ENCODE results near the gene LRCH4.

Gene LRCH4

GRCh38 chr7:100598425-100598824 lies 12.5 kb upstream of the LRCH4 start:
- Histone ChIP-seq H3K36me3 (ENCODE audit: insufficient read depth, low read length) (no peaks in the 10 kb centered on the region), H3K4me2 (ENCODE audit: low read depth, low read length, poor library complexity, severe bottlenecking) (no peak overlapping the region), H3K4me1 (ENCODE audit: insufficient read depth, low read length, poor library complexity, severe bottlenecking) (peaks cover 20% of the 10 kb centered on the region), H3K79me2 (ENCODE audit: insufficient read depth, low read length) (peaks cover 5% of the 10 kb centered on the region; the same call in 1 of the 2 replicates), H3K4me3 (ENCODE audit: low read length, poor library complexity, severe bottlenecking) (no peak overlapping the region), H3K9me2 (replicated peaks; ENCODE audit: low read depth, low read length) (no peaks in the 10 kb centered on the region), H3K9me3 (ENCODE audit: insufficient read depth, low read depth, low read length) (no peaks in the 10 kb centered on the region), H3F3A (ENCODE audit: low read depth) (no peaks in the 10 kb centered on the region), H2AFZ (ENCODE audit: low read length) (peak overlapping the region; percentile 16), H3K9ac (ENCODE audit: low read depth, low read length, poor library complexity, severe bottlenecking) (no peak overlapping the region), H4K20me1 (ENCODE audit: insufficient read depth, low read length, poor library complexity, severe bottlenecking) (no peaks in the 10 kb centered on the region), H3K27me3 (ENCODE audit: insufficient read depth, low read length, poor library complexity, severe bottlenecking) (no peaks in the 10 kb centered on the region)
- TF ChIP-seq CTCF (conservative IDR thresholded peaks at IDR 0.05; ENCODE audit: low read length) (no peak), EZH2phosphoT487 (IDR thresholded peaks at IDR 0.05; ENCODE audit: borderline replicate concordance) (no peak)

DNA sequence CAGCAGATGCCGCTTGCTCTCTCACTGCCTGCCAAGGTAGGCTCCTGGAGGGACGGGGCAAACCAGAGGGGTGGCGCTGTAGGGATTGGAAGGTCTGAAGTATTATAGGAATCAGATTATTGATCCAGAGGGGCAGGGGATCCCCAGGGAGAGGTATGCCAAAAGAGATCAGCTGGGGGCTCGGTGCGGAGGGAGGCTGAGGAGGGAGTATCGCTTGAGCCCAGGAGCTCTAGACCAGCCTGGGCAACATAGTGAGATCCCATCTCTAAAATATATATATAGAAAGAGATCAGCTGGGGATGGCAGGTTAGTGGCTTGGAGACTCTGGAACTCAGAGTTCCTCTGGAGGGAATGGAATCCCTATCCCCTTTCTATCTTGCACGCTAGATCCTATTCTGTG lies 9.3 kb upstream of the LRCH4 start:
- H3K9me3 ChIP-seq (ENCODE audit: insufficient read depth, low read depth, low read length) = no peaks in the 10 kb centered on the region
- H4K20me1 ChIP-seq (ENCODE audit: insufficient read depth, low read length, poor library complexity, severe bottlenecking) = no peaks in the 10 kb centered on the region
- H3K4me1 ChIP-seq (ENCODE audit: insufficient read depth, low read length, poor library complexity, severe bottlenecking) = peaks cover 6% of the 10 kb centered on the region
- no peaks in the 10 kb centered on the region for H3K9me2 ChIP-seq (replicated peaks; ENCODE audit: low read depth, low read length)
- H3K4me2 ChIP-seq (ENCODE audit: low read depth, low read length, poor library complexity, severe bottlenecking) = no peak overlapping the region
- no peaks in the 10 kb centered on the region for H3F3A ChIP-seq (ENCODE audit: low read depth)
- TF ChIP-seq EZH2phosphoT487 (IDR thresholded peaks at IDR 0.05; ENCODE audit: borderline replicate concordance) = no peak
- TF ChIP-seq CTCF (conservative IDR thresholded peaks at IDR 0.05; ENCODE audit: low read length) = no peak
- no peak overlapping the region for H3K9ac ChIP-seq (ENCODE audit: low read depth, low read length, poor library complexity, severe bottlenecking)
- H2AFZ ChIP-seq (ENCODE audit: low read length) = no peak overlapping the region
- no peaks in the 10 kb centered on the region for H3K36me3 ChIP-seq (ENCODE audit: insufficient read depth, low read length)
- H3K4me3 ChIP-seq (ENCODE audit: low read length, poor library complexity, severe bottlenecking) = no peak overlapping the region
- no peaks in the 10 kb centered on the region for H3K27me3 ChIP-seq (ENCODE audit: insufficient read depth, low read length, poor library complexity, severe bottlenecking)
- H3K79me2 ChIP-seq (ENCODE audit: insufficient read depth, low read length) = no peaks in the 10 kb centered on the region

DNA sequence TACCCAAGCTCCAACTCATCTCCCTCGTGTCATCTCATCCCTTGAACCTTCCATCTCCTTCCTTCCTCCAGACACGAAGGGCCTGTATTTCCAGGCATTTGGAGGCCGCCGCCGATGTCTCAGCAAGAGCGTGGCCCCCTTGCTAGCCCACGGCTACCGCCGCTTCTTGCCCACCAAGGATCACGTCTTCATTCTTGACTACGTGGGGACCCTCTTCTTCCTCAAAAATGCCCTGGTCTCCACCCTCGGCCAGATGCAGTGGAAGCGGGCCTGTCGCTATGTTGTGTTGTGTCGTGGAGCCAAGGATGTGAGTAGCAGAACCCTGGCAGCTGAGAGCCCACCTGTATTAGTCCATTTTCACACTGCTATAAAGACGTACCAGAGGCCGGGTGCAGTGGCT lies 5.7 kb upstream of the LRCH4 start:
- H3F3A ChIP-seq (ENCODE audit: low read depth) = no peaks in the 10 kb centered on the region
- H3K4me1 ChIP-seq (ENCODE audit: insufficient read depth, low read length, poor library complexity, severe bottlenecking) = peaks cover 3% of the 10 kb centered on the region
- H3K36me3 ChIP-seq (ENCODE audit: insufficient read depth, low read length) = no peaks in the 10 kb centered on the region
- no peak overlapping the region for H2AFZ ChIP-seq (ENCODE audit: low read length)
- H3K9ac ChIP-seq (ENCODE audit: low read depth, low read length, poor library complexity, severe bottlenecking) = no peak overlapping the region
- TF ChIP-seq CTCF (conservative IDR thresholded peaks at IDR 0.05; ENCODE audit: low read length) (no peak), EZH2phosphoT487 (IDR thresholded peaks at IDR 0.05; ENCODE audit: borderline replicate concordance) (no peak)
- no peaks in the 10 kb centered on the region for H3K9me2 ChIP-seq (replicated peaks; ENCODE audit: low read depth, low read length)
- no peak overlapping the region for H3K4me2 ChIP-seq (ENCODE audit: low read depth, low read length, poor library complexity, severe bottlenecking)
- no peaks in the 10 kb centered on the region for H3K27me3 ChIP-seq (ENCODE audit: insufficient read depth, low read length, poor library complexity, severe bottlenecking)
- H3K9me3 ChIP-seq (ENCODE audit: insufficient read depth, low read depth, low read length) = no peaks in the 10 kb centered on the region
- no peaks in the 10 kb centered on the region for H3K79me2 ChIP-seq (ENCODE audit: insufficient read depth, low read length)
- H3K4me3 ChIP-seq (ENCODE audit: low read length, poor library complexity, severe bottlenecking) = no peak overlapping the region
- no peaks in the 10 kb centered on the region for H4K20me1 ChIP-seq (ENCODE audit: insufficient read depth, low read length, poor library complexity, severe bottlenecking)

Measured in Loucy (cell line).